GM12872 (cell line): ENCODE results near the gene TSHZ2.

Experiments
- TF ChIP-seq, protein P1 (sequence below): IDR thresholded peaks from 3 replicates; pipeline ENCODE4 v1.5.1; 2011; ENCODE audit warnings: low read depth, mild to moderate bottlenecking, low read length, moderate library complexity; ENCODE audit not compliant: insufficient read depth

Gene TSHZ2

DNA sequence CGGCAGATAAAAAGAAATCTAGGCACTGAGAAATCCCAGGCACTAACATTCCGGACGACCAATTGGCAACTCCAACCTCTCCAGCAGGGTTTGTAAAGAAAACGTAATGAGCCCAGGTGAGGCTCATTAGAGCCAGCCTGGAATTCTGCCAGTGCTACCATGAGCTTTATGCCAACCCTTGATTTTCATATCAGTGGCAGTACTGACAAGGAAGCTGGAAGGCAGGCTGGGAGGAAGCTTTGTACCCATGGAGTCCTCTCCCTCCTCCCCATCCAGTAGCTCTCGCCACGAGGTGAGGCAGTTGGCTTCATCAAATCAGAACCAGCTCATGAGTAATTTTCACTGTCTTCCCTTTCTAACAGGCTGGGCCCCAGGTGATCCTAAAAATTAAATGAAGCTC lies 371.3 kb downstream of the TSHZ2 start:
- TF ChIP-seq, protein P1, sequence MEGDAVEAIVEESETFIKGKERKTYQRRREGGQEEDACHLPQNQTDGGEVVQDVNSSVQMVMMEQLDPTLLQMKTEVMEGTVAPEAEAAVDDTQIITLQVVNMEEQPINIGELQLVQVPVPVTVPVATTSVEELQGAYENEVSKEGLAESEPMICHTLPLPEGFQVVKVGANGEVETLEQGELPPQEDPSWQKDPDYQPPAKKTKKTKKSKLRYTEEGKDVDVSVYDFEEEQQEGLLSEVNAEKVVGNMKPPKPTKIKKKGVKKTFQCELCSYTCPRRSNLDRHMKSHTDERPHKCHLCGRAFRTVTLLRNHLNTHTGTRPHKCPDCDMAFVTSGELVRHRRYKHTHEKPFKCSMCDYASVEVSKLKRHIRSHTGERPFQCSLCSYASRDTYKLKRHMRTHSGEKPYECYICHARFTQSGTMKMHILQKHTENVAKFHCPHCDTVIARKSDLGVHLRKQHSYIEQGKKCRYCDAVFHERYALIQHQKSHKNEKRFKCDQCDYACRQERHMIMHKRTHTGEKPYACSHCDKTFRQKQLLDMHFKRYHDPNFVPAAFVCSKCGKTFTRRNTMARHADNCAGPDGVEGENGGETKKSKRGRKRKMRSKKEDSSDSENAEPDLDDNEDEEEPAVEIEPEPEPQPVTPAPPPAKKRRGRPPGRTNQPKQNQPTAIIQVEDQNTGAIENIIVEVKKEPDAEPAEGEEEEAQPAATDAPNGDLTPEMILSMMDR: no peak

DNA sequence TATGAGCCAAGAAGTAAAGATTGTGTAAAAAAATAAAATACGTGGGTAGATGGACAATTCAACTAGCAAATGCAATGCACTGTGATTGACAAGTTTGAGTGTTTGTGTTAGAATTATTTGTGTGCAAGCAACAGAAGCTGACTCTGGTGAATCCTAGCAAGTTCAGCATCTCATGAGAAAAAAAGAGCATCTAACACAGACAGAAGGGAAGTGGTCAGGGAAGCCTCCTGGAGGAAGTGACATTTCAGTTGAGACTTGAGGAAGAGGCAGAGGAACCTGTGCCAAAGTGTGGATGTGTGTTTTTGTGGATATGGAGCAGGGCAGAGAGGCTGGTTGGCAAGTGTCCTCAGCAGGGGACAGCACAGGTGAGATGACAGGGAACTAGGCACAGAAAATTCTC lies 372.7 kb downstream of the TSHZ2 start:
- TF ChIP-seq, protein P1: no peak

DNA sequence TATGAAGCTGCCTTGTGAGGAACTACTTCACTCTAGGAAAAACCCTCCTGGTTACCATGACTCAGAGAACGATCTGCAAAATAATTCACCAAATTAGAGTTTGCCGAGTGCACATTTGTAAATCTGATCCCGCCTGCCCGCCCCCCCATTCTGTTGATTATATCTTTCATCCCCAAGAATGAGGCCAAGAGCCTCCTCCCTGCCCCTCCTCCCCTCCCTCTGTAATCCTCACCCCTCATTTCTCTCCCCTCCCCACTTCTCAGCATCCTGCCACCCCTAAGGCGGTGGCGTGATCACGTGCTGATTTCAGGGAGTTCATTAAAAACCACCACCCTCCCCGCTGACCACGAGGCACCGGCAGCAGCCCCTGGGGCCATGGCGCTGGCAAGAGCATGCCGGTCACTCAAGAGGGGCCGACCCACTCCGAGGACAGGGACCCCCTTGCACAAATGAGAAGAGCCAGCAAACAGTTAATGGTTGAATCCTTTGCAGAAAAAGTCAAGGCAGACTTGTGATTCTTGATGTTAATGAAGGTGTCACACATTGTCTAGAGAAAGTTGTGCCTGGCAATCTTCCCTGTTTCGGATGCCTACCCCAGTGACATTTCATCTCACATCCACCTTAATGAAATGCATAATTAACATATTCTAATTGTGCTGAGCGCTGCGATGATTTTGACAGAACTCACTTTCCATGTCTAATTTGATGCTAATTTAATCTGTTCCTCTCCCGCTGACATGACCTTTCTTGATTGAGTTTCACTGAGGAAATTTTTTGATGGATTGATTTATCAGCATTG lies 373.6 kb downstream of the TSHZ2 start:
- TF ChIP-seq, protein P1: no peak

DNA sequence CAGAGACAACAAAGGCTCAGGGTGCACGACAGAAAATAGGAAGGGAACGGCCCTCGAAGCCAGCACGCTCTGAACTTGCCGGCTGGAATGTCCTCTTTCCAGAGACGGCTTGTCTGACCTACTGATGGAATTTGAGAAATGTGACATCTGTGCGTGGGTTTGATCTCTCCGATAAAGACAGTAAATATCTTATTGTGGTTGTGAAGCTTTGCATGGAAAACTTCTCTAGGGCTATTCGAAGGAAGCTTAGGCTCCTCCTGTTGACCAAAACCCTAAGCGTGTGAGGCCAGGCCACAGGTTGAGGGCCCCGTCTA lies 374.1 kb downstream of the TSHZ2 start:
- TF ChIP-seq, protein P1: no peak

DNA sequence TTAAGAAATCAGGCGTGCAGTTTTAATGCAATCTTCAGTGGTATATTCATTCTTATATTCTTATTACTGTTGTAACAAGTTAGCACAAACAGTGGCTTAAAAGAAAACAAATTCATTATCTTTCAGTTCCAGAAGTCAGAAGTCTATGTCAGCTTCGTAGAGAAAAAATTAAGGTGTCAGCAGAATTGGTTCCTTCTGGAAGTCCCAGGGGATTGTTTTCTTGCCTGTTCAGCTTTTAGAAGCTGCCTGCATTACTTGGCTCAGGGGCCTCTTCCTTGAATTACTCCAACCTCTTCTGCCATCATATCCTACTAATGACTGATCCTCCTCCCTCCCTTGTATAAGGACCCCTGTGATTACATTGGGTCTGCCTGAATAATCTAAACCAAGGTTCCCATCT lies 377.6 kb downstream of the TSHZ2 start:
- TF ChIP-seq, protein P1: no peak

DNA sequence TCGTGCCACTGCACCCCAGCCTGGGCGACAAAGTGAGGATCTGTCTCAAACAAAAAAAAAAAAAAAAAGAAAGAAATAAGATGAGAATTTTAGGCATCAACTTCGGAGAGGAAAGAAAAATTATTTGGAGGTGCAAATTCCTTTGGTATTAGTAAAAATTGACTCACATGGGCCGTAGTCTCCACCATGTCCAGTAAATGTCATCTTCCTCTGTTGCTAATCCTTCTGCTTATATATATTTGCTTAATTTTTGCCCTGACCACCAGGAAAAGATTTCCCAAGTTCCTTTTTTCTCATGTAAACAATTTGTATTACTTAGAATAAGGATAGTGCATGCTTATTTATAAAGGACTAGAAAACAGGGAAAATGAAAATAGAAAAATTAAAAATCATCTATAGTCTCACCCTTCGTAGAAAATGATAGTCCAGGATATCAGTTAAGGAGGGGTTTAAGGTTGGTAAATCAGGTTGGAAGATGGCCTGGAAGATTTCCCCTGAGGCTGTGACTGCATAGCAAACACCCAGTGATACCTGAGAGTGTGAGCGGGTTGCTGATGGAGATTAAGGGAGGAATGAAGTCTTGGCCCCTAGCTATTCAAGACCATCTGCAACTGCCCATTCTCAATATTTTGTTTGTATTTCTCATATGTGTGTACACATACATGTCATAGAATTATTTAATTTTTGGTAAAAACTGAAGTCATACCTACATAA lies 380.7 kb downstream of the TSHZ2 start:
- TF ChIP-seq, protein P1: no peak

DNA sequence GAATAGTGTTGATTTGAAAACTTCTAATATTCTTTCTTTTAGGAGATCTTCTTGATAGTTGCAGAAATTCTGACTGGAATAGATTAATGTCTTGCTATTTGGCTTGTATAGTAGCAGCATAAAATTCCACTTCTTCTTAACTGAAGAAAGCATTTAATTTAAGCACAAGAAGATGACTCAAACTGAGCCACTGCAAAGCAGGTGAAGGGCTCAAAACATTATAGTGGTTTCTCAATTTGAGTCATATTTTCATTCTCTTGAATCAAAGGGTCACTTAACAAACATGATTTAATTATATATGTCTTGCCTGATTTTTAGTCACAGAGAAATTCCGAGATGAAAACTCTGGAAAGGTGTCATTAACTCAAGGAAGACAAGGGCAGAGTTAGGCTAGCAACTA lies 382.2 kb downstream of the TSHZ2 start:
- TF ChIP-seq, protein P1: no peak
